DMS53 (cell line): ENCODE measurements around the gene ETV6.

ENCODE experiments used
- DNase-seq: peaks from one replicate; lab custom pipeline; 2025; lab: John Stamatoyannopoulos, UW

The ETV6 gene

GRCh38 chr12:11861864-11862600 is 212.6 kb downstream of the ETV6 start:
- DNase-seq: no peak

- peak; percentile 33 for DNase-seq
These were observed 213.3 kb downstream of the ETV6 start for GRCh38 chr12:11862798-11863197.

GRCh38 chr12:11863478-11863906 is 214.0 kb downstream of the ETV6 start:
- DNase-seq: no peak

- DNase-seq: no peak
These were observed 214.5 kb downstream of the ETV6 start for GRCh38 chr12:11863988-11864387.

GRCh38 chr12:11865824-11866223 is 216.3 kb downstream of the ETV6 start:
- DNase-seq: peak; percentile 43

GRCh38 chr12:11868027-11868426 is 218.6 kb downstream of the ETV6 start:
- no peak for DNase-seq

GRCh38 chr12:11869406-11869805 is 219.9 kb downstream of the ETV6 start:
- DNase-seq: no peak

- DNase-seq: no peak
These were observed 220.6 kb downstream of the ETV6 start for GRCh38 chr12:11870041-11870451.

GRCh38 chr12:11872055-11872454 is 222.6 kb downstream of the ETV6 start:
- DNase-seq: no peak

- DNase-seq: peak; percentile 85
These were observed 226.0 kb downstream of the ETV6 start for GRCh38 chr12:11875414-11875935.

- DNase-seq: peak; percentile 52
These were observed 226.8 kb downstream of the ETV6 start for GRCh38 chr12:11876307-11876706.

- peak; percentile 79 for DNase-seq
These were observed 227.8 kb downstream of the ETV6 start for GRCh38 chr12:11877102-11877826.

GRCh38 chr12:11877869-11878780 is 228.7 kb downstream of the ETV6 start:
- DNase-seq: peak; percentile 100

- peak; percentile 57 for DNase-seq
These were observed 229.8 kb downstream of the ETV6 start for GRCh38 chr12:11879306-11879705.

GRCh38 chr12:11880381-11880780 is 230.9 kb downstream of the ETV6 start:
- DNase-seq: peak; percentile 53

GRCh38 chr12:11881835-11882234 is 232.4 kb downstream of the ETV6 start:
- peak; percentile 95 for DNase-seq

- peak; percentile 96 for DNase-seq
These were observed 233.0 kb downstream of the ETV6 start for GRCh38 chr12:11882301-11883019.

GRCh38 chr12:11884116-11884515 is 234.6 kb downstream of the ETV6 start:
- DNase-seq: no peak

- peak; percentile 82 for DNase-seq
These were observed 235.2 kb downstream of the ETV6 start for GRCh38 chr12:11884706-11885105.

GRCh38 chr12:11885261-11886038 is 236.0 kb downstream of the ETV6 start:
- peak; percentile 99 for DNase-seq

- DNase-seq: peak; percentile 83
These were observed 236.9 kb downstream of the ETV6 start for GRCh38 chr12:11886339-11886738.
